Neutrophil (primary cell): Measurements from ENCODE around the gene PRMT9.

Experiments used
- H3K27ac ChIP-seq: fragments of 200-600 bp; sonication (generic); 2 replicates; pipeline ENCODE4 v1.5.1; 2016; ENCODE audit warnings: mild to moderate bottlenecking, moderate library complexity
- H3K27me3 ChIP-seq: fragments of 200-600 bp; sonication (generic); 2 replicates; pipeline ENCODE4 v1.6.0; 2016; ENCODE audit warnings: mild to moderate bottlenecking
- H3K36me3 ChIP-seq: fragments of 200-600 bp; sonication (generic); 2 replicates; pipeline ENCODE4 v1.5.1; 2017
- H3K4me1 ChIP-seq, 2 experiments: fragments of 200-600 bp in 1 of 2; sonication (generic) in 1 of 2; 1 replicate in 1 of 2; 2 replicates in 1 of 2; pipeline versions ENCODE4 v1.5.1 to v1.6.1; 2013 to 2016; ENCODE audit warnings: low read depth in 1 of 2, low read length in 1 of 2, mild to moderate bottlenecking in 1 of 2, moderate library complexity in 1 of 2; ENCODE audit not compliant: control insufficient read depth in 1 of 2, insufficient read depth in 1 of 2
- H3K4me3 ChIP-seq, 2 experiments: fragments of 200-600 bp in 1 of 2; sonication (generic) in 1 of 2; 1 replicate in 1 of 2; 2 replicates in 1 of 2; pipeline ENCODE4 v1.5.1; 2013 to 2016; ENCODE audit warnings: low read depth in 1 of 2, low read length in 1 of 2, mild to moderate bottlenecking in 1 of 2, moderate library complexity in 1 of 2
- H3K9me3 ChIP-seq: fragments of 200-600 bp; sonication (generic); 2 replicates; pipeline ENCODE4 v1.5.1; 2016
- TF ChIP-seq, protein P1 (sequence below): fragments of 200-600 bp; sonication (generic); IDR thresholded peaks from 2 replicates; pipeline ENCODE4 v1.5.1; 2016; ENCODE audit warnings: antibody characterized with exemption

The PRMT9 gene

GRCh38 chr4:147678796-147679549, 5.0 kb downstream of the PRMT9 start:
- TF ChIP-seq, protein P1, sequence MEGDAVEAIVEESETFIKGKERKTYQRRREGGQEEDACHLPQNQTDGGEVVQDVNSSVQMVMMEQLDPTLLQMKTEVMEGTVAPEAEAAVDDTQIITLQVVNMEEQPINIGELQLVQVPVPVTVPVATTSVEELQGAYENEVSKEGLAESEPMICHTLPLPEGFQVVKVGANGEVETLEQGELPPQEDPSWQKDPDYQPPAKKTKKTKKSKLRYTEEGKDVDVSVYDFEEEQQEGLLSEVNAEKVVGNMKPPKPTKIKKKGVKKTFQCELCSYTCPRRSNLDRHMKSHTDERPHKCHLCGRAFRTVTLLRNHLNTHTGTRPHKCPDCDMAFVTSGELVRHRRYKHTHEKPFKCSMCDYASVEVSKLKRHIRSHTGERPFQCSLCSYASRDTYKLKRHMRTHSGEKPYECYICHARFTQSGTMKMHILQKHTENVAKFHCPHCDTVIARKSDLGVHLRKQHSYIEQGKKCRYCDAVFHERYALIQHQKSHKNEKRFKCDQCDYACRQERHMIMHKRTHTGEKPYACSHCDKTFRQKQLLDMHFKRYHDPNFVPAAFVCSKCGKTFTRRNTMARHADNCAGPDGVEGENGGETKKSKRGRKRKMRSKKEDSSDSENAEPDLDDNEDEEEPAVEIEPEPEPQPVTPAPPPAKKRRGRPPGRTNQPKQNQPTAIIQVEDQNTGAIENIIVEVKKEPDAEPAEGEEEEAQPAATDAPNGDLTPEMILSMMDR = no peak
- peaks cover 9 to 16% of the 10 kb centered on the region in 2 experiments for H3K4me1 ChIP-seq

GRCh38 chr4:147678106-147678505, 5.9 kb downstream of the PRMT9 start:
- no peaks in the 10 kb centered on the region for H3K9me3 ChIP-seq
- H3K27me3 ChIP-seq = no peaks in the 10 kb centered on the region
- no peak overlapping the region for H3K4me3 ChIP-seq
- peaks cover 20% of the 10 kb centered on the region for H3K36me3 ChIP-seq
- TF ChIP-seq, protein P1 = no peak
- H3K27ac ChIP-seq = no peak overlapping the region
- H3K4me1 ChIP-seq = peaks cover 6 to 12% of the 10 kb centered on the region in 2 experiments

More at GRCh38 chr4:147678796-147679549, 5.0 kb downstream of the PRMT9 start:
- no peaks in the 10 kb centered on the region for H3K9me3 ChIP-seq
- no peaks in the 10 kb centered on the region for H3K27me3 ChIP-seq
- H3K27ac ChIP-seq = no peak overlapping the region
- no peak overlapping the region for H3K4me3 ChIP-seq
- H3K36me3 ChIP-seq = peaks cover 20% of the 10 kb centered on the region

- H3K27ac ChIP-seq = no peak overlapping the region
- TF ChIP-seq, protein P1 = no peak
- H3K9me3 ChIP-seq = no peaks in the 10 kb centered on the region
- no peak overlapping the region for H3K4me3 ChIP-seq
- H3K36me3 ChIP-seq = peaks cover 51% of the 10 kb centered on the region
- H3K4me1 ChIP-seq = peaks cover 0 to 5% of the 10 kb centered on the region in 2 experiments
- no peaks in the 10 kb centered on the region for H3K27me3 ChIP-seq
Observed at GRCh38 chr4:147674496-147674895, 9.5 kb downstream of the PRMT9 start.

- no peak overlapping the region for H3K4me3 ChIP-seq
- TF ChIP-seq, protein P1 = no peak
- H3K4me1 ChIP-seq = peaks cover 0 to 5% of the 10 kb centered on the region in 2 experiments
- peaks cover 48% of the 10 kb centered on the region for H3K36me3 ChIP-seq
- H3K9me3 ChIP-seq = no peaks in the 10 kb centered on the region
- H3K27me3 ChIP-seq = no peaks in the 10 kb centered on the region
- no peak overlapping the region for H3K27ac ChIP-seq
Observed at GRCh38 chr4:147674073-147674472, 9.9 kb downstream of the PRMT9 start.

DNA sequence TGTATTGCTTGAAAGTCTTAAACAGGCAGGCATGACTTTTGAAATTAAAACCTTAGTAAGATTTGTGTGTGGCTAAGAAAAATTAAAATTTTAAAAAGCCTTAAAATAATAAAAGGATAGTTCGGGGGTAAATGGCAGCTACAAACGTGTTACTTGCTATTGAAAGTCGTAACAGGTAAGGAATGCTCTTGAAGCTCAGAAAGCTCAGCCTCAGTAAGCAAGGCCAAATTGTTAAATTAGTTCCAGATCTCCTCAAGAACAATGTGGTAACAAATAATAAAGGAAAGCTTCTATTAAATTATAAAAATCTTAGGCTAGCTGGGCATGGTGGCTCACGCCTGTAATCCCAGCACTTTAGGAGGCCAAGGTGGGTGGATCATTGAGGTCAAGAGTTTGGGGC, 25.5 kb downstream of the PRMT9 start:
- Histone ChIP-seq H3K9me3 (no peaks in the 10 kb centered on the region), H3K27me3 (no peaks in the 10 kb centered on the region), H3K4me3 (no peak overlapping the region), H3K27ac (no peak overlapping the region), H3K36me3 (peaks cover 77% of the 10 kb centered on the region), H3K4me1 (no peaks in the 10 kb centered on the region)
- TF ChIP-seq, protein P1 = no peak
